ENCODE data around the gene MBOAT7.
A peak's percentile ranks its signal among the peaks of the same experiment; 100 is the strongest.
"Not testable (repeated sequence)": the region's sequence is repeated elsewhere in the genome, so short reads cannot be mapped to it uniquely, and the experiment has no call there.

Gene MBOAT7

GRCh38 chr19:54208784-54209057 lies 19.3 kb upstream of the MBOAT7 start:
- DNase-seq, result no peak

- no peak for DNase-seq
These were observed 18.8 kb upstream of the MBOAT7 start for GRCh38 chr19:54207983-54208783.

- no peak for DNase-seq
These were observed 18.2 kb upstream of the MBOAT7 start for GRCh38 chr19:54207676-54207982.

GRCh38 chr19:54207193-54207592 lies 17.8 kb upstream of the MBOAT7 start:
- not testable (repeated sequence) for DNase-seq

GRCh38 chr19:54206831-54207177 lies 17.4 kb upstream of the MBOAT7 start:
- no peak for DNase-seq

GRCh38 chr19:54206030-54206830 lies 16.9 kb upstream of the MBOAT7 start:
- DNase-seq, result no peak

- no peak for DNase-seq
These were observed 15.5 kb upstream of the MBOAT7 start for GRCh38 chr19:54204767-54205468.

GRCh38 chr19:54203151-54203611 lies 13.8 kb upstream of the MBOAT7 start:
- no peak for DNase-seq

GRCh38 chr19:54201980-54202379 lies 12.6 kb upstream of the MBOAT7 start:
- no peak for DNase-seq

- DNase-seq, result no peak
These were observed 11.9 kb upstream of the MBOAT7 start for GRCh38 chr19:54201172-54201701.

- no peak for DNase-seq
These were observed 10.0 kb upstream of the MBOAT7 start for GRCh38 chr19:54199401-54199800.

- DNase-seq, result no peak
These were observed 7.7 kb upstream of the MBOAT7 start for GRCh38 chr19:54197121-54197520.

GRCh38 chr19:54196536-54196935 lies 7.2 kb upstream of the MBOAT7 start:
- DNase-seq, result no peak

- not testable (repeated sequence) for DNase-seq
These were observed 5.1 kb upstream of the MBOAT7 start for GRCh38 chr19:54194463-54194862.

- no peak for DNase-seq
These were observed 3.6 kb upstream of the MBOAT7 start for GRCh38 chr19:54193011-54193410.

- DNase-seq, result no peak
These were observed 2.6 kb upstream of the MBOAT7 start for GRCh38 chr19:54191811-54192453.

- DNase-seq, result peak; percentile 60 to 77
These were observed 1.8 kb upstream of the MBOAT7 start, which contains the start of gene TSEN34 for GRCh38 chr19:54191011-54191810. Gene TSEN34 (plus strand): TSS chr19:54191308. CDS start chr19:54191365, 57 bp downstream.

- DNase-seq, result peak; percentile 97 to 99
These were observed 1.2 kb upstream of the MBOAT7 start for GRCh38 chr19:54190503-54191010.

- peak; percentile 99 for DNase-seq
These were observed 539 bp upstream of the MBOAT7 start for GRCh38 chr19:54189735-54190502.

- DNase-seq, result no peak
These were observed 1.0 kb downstream of the MBOAT7 start for GRCh38 chr19:54188215-54188871.
